Measurements from ENCODE around the gene PPP1R9A. TPM values are rescaled to one million over a fixed set of nuclear protein-coding genes. Genes with fewer than 3 reads are reported as not detected.

The PPP1R9A gene
- total RNA-seq, 1 donor from 2014 or later = 57.2 TPM

DNA sequence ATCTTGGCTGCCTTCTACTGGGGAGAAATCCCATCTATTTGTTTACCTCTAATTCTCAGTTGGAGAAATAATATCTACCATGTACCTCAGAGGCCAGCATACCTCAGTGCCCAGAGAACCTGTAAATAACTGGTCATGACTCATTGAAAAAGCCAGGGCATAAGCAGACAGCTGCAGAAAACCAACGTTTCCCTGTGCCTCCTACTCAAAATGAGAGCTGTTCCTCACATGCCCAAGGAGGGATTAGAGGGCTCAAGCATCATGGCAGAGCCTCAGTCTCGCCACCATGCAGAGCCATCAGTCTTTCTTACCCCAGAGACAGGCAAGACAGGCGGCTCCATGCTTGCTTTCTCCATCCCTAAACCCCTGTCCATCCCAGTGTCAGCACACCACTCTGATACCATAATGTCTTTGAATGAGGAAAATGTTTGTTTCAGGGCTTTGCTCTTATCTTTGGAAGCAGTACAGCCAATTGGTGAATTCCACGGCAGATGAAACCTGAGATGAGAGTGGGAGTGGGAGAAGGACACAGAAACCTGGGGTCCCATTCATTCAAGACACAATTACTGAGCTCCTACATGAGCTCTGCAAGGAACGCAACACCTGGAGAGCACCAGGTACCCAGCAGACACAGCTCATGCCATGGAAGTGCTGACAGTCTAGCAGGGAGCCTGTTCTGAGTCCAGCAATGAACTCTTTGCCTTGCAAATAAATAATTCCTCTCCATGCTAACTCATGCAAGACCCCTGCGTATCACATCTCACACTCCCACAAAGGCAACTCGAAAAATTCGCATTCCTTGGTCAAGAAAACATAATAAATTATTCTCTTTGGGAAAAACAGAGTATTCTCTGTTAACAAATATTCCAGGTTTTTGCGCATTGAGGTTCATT, 395.9 kb downstream of the PPP1R9A start:
- TF ChIP-seq, protein P1, sequence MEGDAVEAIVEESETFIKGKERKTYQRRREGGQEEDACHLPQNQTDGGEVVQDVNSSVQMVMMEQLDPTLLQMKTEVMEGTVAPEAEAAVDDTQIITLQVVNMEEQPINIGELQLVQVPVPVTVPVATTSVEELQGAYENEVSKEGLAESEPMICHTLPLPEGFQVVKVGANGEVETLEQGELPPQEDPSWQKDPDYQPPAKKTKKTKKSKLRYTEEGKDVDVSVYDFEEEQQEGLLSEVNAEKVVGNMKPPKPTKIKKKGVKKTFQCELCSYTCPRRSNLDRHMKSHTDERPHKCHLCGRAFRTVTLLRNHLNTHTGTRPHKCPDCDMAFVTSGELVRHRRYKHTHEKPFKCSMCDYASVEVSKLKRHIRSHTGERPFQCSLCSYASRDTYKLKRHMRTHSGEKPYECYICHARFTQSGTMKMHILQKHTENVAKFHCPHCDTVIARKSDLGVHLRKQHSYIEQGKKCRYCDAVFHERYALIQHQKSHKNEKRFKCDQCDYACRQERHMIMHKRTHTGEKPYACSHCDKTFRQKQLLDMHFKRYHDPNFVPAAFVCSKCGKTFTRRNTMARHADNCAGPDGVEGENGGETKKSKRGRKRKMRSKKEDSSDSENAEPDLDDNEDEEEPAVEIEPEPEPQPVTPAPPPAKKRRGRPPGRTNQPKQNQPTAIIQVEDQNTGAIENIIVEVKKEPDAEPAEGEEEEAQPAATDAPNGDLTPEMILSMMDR (IDR thresholded peaks at IDR 0.05; ENCODE audit: unreplicated experiment) = no peak
- no peak overlapping the region for H3K4me3 Mint-ChIP-seq (ENCODE audit: low read depth)
- H3K4me1 Mint-ChIP-seq (ENCODE audit: low read depth) = no peaks in the 10 kb centered on the region
- no peaks in the 10 kb centered on the region for H3K27me3 Mint-ChIP-seq
- no peak overlapping the region for H3K27ac Mint-ChIP-seq
- no peaks in the 10 kb centered on the region for H3K9me3 Mint-ChIP-seq (ENCODE audit: low read depth)
- DNase-seq (ENCODE audit: low spot score, unreplicated experiment) = no peak
- H3K36me3 Mint-ChIP-seq (ENCODE audit: insufficient read depth) = peaks cover 2% of the 10 kb centered on the region

DNA sequence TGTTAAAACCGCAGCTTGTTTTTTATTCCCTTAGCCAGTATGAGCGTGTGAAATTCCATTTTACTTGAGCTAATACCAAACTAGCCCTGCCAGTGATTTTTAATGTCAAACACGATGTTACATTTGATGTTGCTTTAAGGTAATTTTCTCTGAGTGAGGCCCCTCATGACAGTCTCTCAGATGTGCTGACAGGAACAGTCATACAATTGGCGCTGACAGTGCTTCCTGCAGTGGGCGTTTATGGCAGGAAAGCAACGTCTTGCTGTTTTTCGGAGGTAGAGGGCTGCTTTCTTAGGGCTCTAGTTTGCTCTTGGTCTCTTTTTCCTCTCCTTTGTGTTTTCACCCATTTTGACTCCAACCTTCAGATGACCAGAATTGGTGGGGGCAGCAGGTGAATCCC, 397.6 kb downstream of the PPP1R9A start:
- Mint-ChIP-seq H3K4me3 (ENCODE audit: low read depth) (no peak overlapping the region), H3K4me1 (ENCODE audit: low read depth) (peaks cover 6% of the 10 kb centered on the region), H3K27me3 (no peaks in the 10 kb centered on the region), H3K27ac (no peak overlapping the region), H3K36me3 (ENCODE audit: insufficient read depth) (no peaks in the 10 kb centered on the region), H3K9me3 (ENCODE audit: low read depth) (no peaks in the 10 kb centered on the region)
- no peak for DNase-seq (ENCODE audit: low spot score, unreplicated experiment)
- TF ChIP-seq, protein P1 (IDR thresholded peaks at IDR 0.05; ENCODE audit: unreplicated experiment) = no peak

DNA sequence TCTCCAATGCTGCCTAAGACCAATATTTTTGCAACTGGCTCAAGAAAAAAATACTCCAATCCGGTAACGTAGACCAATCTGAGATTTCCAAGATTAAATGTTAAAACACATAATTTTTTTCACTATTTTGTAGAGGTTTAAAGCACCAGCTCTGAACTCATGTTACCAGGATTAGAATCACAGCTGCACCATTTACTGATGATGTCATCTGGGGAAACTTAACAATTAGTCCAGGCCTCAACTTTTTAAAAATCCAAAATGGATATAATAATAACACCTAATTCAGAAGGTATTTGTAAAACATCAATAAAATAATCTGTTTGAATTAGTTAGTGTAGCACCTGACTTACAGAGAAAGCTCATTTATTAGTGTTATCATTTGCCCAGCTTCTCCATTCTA, 402.6 kb downstream of the PPP1R9A start:
- Mint-ChIP-seq H3K9me3 (ENCODE audit: low read depth) (no peaks in the 10 kb centered on the region), H3K27me3 (no peaks in the 10 kb centered on the region), H3K27ac (no peak overlapping the region), H3K4me3 (ENCODE audit: low read depth) (no peak overlapping the region), H3K4me1 (ENCODE audit: low read depth) (peaks cover 6% of the 10 kb centered on the region), H3K36me3 (ENCODE audit: insufficient read depth) (peaks cover 1% of the 10 kb centered on the region)
- TF ChIP-seq, protein P1 (IDR thresholded peaks at IDR 0.05; ENCODE audit: unreplicated experiment) = no peak
- DNase-seq (ENCODE audit: low spot score, unreplicated experiment) = no peak

DNA sequence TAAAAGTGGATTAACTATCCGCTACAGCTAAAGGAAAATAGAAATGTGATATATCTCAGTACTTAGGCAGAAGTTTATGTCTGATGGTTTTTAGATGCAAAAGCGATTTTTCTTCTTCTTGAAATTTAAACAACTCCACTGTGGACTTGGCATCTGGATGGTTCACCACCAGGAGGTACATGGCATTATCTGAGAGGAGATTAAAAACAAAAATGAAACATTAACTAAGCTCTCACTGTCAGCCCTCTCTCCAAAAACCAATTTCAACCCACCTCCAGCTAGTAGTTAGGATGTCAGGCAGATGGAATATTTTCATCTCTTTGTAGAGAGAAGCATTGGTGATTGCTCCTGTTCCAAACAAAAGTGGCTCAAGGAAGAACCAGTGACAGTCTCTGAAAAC, 404.0 kb downstream of the PPP1R9A start:
- H3K4me1 Mint-ChIP-seq (ENCODE audit: low read depth) = peaks cover 6% of the 10 kb centered on the region
- peaks cover 1% of the 10 kb centered on the region for H3K36me3 Mint-ChIP-seq (ENCODE audit: insufficient read depth)
- TF ChIP-seq, protein P1 (IDR thresholded peaks at IDR 0.05; ENCODE audit: unreplicated experiment) = no peak
- H3K9me3 Mint-ChIP-seq (ENCODE audit: low read depth) = no peaks in the 10 kb centered on the region
- H3K4me3 Mint-ChIP-seq (ENCODE audit: low read depth) = no peak overlapping the region
- DNase-seq (ENCODE audit: low spot score, unreplicated experiment) = no peak
- H3K27me3 Mint-ChIP-seq = no peaks in the 10 kb centered on the region
- H3K27ac Mint-ChIP-seq = no peak overlapping the region

DNA sequence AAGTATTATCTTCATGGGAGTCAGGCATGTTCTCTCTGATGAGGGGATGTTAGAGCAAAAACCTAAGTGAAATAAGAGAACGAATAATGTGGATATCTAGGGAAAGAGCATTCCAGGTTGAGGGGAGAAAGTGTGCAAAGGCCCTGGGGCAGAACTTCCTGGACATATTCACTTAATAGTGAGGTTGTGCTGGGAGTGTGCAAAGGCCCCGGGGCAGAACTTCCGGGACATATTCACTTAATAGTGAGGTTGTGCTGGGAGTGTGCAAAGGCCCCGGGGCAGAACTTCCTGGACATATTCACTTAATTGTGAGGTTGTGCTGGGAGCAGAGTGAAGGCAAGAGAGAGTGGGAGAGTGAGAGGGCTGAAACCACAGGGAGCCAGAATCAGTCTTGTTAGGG, 405.2 kb downstream of the PPP1R9A start:
- Mint-ChIP-seq H3K4me3 (ENCODE audit: low read depth) (no peak overlapping the region), H3K4me1 (ENCODE audit: low read depth) (peaks cover 7% of the 10 kb centered on the region), H3K36me3 (ENCODE audit: insufficient read depth) (peaks cover 1% of the 10 kb centered on the region), H3K27me3 (no peaks in the 10 kb centered on the region), H3K9me3 (ENCODE audit: low read depth) (no peaks in the 10 kb centered on the region), H3K27ac (no peak overlapping the region)
- TF ChIP-seq, protein P1 (IDR thresholded peaks at IDR 0.05; ENCODE audit: unreplicated experiment) = no peak
- DNase-seq (ENCODE audit: low spot score, unreplicated experiment) = no peak

Measured in progenitor cell of endocrine pancreas (in vitro differentiated cells).